Retinal pigment epithelial cell (primary cell): ENCODE data around the gene LRRC72.

Experiments used
- DNase-seq: peaks from one replicate; pipeline ENCODE4 v3.0.0-alpha.2; 2010; ENCODE audit warnings: low read depth
- H3K4me3 ChIP-seq: 2 replicates; pipeline ENCODE4 v1.5.1; 2011; ENCODE audit warnings: mild to moderate bottlenecking, low read length, control low read depth, moderate library complexity
- TF ChIP-seq, protein P1 (sequence below): conservative IDR thresholded peaks from 2 replicates; pipeline ENCODE4 v1.5.1; 2011; ENCODE audit warnings: low read depth, low read length, control low read depth, inconsistent platforms

Gene LRRC72

DNA sequence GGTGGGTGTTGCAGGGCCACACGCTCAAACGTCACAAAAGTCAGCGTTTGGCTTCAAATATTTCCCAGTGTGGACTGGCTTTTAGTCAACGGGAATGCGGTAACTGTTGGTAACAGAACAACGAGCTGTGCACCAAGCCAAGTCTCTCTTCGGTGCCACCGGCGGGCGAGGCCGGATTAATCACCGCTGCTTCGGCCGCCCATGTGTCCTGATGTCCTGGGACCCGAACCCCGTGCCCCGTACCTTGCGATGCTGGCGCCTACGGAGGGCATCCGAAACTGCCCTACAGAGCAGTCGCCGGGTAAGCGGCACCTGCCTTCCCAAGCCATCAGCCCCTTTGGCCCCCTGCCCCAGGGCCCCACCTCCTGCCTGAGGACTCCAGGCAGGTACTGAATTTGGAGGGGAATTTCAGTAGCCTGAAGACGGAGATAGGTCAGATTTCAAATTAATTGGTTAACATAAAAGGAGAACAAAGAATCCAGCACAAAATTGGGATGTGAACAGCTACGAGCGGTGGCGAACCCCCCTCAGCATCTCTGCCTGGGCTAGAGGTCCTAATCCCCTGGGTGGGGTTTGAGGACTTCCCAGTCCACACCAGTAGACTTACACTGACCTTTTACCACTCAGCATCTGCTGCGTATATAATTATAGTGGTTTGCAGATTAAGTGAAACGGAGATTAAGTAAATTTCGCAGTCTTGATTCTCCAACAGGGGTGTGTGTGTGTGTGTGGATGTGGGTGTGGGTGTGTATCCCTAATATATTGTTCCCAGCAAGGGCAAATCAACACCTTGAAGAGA, at the start of gene LRRC72:
TSS of gene LRRC72 (plus strand) at position 84 of the 799 bp plus-strand sequence. CDS start at position 212, 128 bp downstream.
- H3K4me3 ChIP-seq = no peak within 1 kb of the TSS
- TF ChIP-seq, protein P1, sequence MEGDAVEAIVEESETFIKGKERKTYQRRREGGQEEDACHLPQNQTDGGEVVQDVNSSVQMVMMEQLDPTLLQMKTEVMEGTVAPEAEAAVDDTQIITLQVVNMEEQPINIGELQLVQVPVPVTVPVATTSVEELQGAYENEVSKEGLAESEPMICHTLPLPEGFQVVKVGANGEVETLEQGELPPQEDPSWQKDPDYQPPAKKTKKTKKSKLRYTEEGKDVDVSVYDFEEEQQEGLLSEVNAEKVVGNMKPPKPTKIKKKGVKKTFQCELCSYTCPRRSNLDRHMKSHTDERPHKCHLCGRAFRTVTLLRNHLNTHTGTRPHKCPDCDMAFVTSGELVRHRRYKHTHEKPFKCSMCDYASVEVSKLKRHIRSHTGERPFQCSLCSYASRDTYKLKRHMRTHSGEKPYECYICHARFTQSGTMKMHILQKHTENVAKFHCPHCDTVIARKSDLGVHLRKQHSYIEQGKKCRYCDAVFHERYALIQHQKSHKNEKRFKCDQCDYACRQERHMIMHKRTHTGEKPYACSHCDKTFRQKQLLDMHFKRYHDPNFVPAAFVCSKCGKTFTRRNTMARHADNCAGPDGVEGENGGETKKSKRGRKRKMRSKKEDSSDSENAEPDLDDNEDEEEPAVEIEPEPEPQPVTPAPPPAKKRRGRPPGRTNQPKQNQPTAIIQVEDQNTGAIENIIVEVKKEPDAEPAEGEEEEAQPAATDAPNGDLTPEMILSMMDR = no peak
- no peak for DNase-seq

DNA sequence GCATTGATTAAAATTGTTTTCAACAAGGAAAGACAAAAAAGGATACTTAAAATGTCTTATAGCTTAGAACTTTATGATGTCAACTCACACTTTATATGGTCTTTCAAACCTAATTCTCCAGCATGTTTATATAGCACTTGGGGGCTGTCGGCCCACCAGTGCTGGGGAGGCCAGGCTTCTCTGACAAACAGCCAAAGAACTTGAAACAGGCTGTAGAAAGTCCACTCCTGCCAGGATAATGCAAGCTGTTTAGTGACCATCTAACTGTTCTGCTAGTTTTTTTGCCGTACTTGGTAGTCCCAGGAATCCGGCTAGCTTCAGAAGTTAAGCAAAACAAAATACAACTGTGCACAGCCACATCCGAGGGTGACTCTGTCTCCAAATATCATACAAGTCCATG, 47.5 kb upstream of the LRRC72 start:
- TF ChIP-seq, protein P1 = no peak
- peak overlapping the region; percentile 2 for H3K4me3 ChIP-seq
- DNase-seq = no peak

DNA sequence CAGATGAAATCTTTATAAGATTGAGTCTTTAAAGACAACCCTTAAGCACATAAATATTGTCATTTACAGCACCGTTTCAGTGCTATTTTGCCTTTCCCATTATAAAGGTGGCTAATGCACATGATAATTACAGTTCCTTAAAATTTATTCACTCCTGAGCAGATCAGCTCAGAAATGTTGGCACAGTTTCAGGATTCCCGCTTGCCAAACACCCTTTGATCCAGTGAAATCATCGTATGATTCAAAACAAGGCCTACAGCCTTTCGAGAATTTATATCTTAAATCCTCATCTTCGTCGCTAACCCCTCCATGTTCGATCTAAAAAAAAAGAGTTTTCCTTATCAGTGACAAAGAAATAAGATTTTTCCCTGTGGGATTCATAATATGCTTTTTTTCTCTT, 47.0 kb upstream of the LRRC72 start:
- H3K4me3 ChIP-seq = peak overlapping the region; percentile 2
- DNase-seq = peak; percentile 75
- TF ChIP-seq, protein P1 = no peak

DNA sequence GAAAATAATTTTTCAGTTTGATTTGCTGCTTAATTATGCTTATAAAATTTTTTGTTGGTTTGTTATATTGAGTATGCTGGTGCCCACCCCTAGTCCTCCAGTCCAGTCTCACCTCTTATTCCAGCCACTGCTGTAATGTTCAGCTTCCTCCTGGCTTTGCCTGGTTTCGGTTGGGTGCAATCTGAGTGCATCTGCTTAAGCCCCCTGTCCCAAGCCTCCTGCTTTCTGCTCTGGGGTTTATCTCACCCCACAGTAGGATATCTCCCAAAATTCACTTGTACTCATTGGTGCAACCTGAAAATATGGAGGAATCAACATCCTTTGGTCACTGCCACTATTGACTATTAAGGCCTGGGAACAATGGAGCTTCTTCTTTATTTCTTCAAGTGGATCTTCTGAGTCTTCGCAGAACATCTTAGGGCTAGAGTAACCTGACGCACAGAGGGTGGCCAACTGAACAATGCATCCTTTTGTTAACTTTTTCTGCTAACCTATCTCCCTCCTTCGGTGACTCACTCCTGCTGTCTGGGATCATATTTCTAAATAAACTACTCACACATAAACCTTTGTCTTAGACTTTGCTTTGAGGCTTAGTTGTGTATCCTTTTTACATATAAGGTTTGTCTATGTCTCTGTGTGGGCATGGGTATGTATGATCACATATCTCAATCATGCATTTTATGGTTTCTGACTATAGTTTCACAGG, 42.0 kb upstream of the LRRC72 start:
- TF ChIP-seq, protein P1 = no peak

DNA sequence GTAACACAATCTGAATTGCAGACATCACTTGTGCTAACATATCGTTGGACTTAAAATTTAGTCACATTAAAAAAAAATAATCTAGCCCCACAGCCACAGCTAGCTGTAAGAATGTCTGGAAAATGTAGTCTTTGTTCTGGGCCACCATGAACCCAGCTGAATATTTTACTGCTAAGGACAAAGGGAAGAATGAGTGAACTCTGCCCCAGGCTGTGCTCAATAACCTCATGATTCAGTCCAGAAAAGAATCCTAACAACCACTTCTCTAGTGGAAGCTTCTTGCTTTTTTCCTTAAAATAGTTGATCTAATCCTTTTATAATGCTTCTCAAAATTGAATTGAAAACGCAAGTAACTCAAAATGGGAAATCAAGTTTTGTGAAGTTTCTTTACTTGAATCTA, 35.5 kb upstream of the LRRC72 start:
- no peak for DNase-seq
- H3K4me3 ChIP-seq = no peak overlapping the region
- TF ChIP-seq, protein P1 = no peak

More for the DNA sequence above, 42.0 kb upstream of the LRRC72 start:
- no peak overlapping the region for H3K4me3 ChIP-seq
- DNase-seq = peak; percentile 57

DNA sequence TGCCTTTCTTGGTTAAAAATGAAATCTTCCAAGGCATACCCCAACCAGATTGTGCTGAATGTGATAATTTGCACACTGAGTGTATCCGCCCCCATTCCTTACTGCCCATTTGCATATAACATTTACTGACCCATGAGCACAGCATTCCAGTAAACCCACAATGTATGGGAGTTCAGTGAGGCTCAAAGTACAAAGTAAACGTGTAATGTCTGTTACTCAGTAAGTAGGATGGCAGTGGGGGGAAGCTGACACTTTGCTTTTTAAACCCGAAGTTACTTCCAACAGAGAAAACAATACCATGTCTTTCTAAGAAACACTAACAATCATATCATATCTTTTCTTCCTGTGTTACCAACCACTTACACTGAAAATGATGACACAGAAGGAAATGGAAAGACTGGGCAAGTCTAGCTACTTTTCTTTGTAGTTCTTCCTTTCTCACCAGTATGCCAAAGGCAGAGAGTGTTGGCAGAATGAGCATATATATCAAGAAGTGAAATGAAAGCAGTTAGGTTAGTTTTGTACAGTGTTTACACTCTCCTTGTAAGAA, 34.0 kb upstream of the LRRC72 start:
- DNase-seq = no peak
- no peak overlapping the region for H3K4me3 ChIP-seq
- TF ChIP-seq, protein P1 = no peak

DNA sequence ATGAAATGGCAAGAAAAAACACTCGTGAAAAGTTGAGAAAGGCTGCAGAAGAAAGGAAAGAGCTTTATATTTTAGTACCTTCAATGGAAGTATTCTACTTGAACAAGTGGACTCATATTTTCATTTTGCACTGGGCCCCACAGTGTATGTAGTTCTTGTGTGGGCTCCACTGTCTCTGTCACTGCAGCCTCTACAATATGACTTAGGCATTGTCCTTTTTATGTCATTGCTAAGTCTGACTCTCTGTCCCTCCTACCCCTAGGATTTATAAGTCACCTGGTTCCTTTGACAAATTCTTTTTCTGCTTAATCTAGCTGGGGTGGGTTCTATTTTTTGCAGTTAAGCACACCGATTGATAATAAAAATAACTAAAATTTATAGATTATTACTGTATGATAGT, 33.4 kb upstream of the LRRC72 start:
- H3K4me3 ChIP-seq = no peak overlapping the region
- TF ChIP-seq, protein P1 = no peak
- no peak for DNase-seq
